Measurements from ENCODE around the gene PLA2G4A. TPM values are rescaled to one million over a fixed set of nuclear protein-coding genes. Genes with fewer than 3 reads are reported as not detected.

Gene PLA2G4A
- total RNA-seq, 6 experiments from 2014 or later = 0.25 to 0.90 (median 0.45) TPM

- no peak overlapping the region for H3K27ac Mint-ChIP-seq
- no peak for TF ChIP-seq CTCF (IDR thresholded peaks at IDR 0.05)
- DNase-seq = no peak
- H3K4me3 Mint-ChIP-seq = no peak overlapping the region
- no peaks in the 10 kb centered on the region for H3K36me3 Mint-ChIP-seq (ENCODE audit: low read depth)
- peaks cover 7% of the 10 kb centered on the region for H3K9me3 Mint-ChIP-seq
- no peaks in the 10 kb centered on the region; the same call in 1 of the 2 replicates for H3K27me3 Mint-ChIP-seq (ENCODE audit: insufficient read depth)
- no peaks in the 10 kb centered on the region for H3K4me1 Mint-ChIP-seq (ENCODE audit: low read depth)
Measured at GRCh38 chr1:187032982-187033692, 204.4 kb downstream of the PLA2G4A start.

- Mint-ChIP-seq H3K4me1 (ENCODE audit: low read depth) (no peaks in the 10 kb centered on the region; the same call in 1 of the 2 replicates), H3K36me3 (ENCODE audit: low read depth) (no peaks in the 10 kb centered on the region), H3K4me3 (no peak overlapping the region), H3K27ac (no peak overlapping the region), H3K27me3 (ENCODE audit: insufficient read depth) (no peaks in the 10 kb centered on the region; the same call in 1 of the 2 replicates), H3K9me3 (peaks cover 4% of the 10 kb centered on the region; the same call in 1 of the 2 replicates)
- TF ChIP-seq CTCF (IDR thresholded peaks at IDR 0.05) = no peak
- no peak for DNase-seq
Measured at GRCh38 chr1:187033693-187034390, 205.1 kb downstream of the PLA2G4A start.

GRCh38 chr1:187034501-187034900 is 205.8 kb downstream of the PLA2G4A start:
- Mint-ChIP-seq H3K27me3 (ENCODE audit: insufficient read depth) (no peaks in the 10 kb centered on the region; the same call in 1 of the 2 replicates), H3K9me3 (no peaks in the 10 kb centered on the region), H3K27ac (no peak overlapping the region), H3K36me3 (ENCODE audit: low read depth) (no peaks in the 10 kb centered on the region), H3K4me3 (no peak overlapping the region), H3K4me1 (ENCODE audit: low read depth) (no peaks in the 10 kb centered on the region; the same call in 1 of the 2 replicates)
- TF ChIP-seq CTCF (IDR thresholded peaks at IDR 0.05) = no peak
- DNase-seq = no peak

GRCh38 chr1:187037973-187038553 is 209.3 kb downstream of the PLA2G4A start:
- H3K4me3 Mint-ChIP-seq = no peak overlapping the region
- H3K27ac Mint-ChIP-seq = no peak overlapping the region
- H3K27me3 Mint-ChIP-seq (ENCODE audit: insufficient read depth) = no peaks in the 10 kb centered on the region
- no peaks in the 10 kb centered on the region; the same call in 1 of the 2 replicates for H3K4me1 Mint-ChIP-seq (ENCODE audit: low read depth)
- TF ChIP-seq CTCF (IDR thresholded peaks at IDR 0.05) = no peak
- H3K36me3 Mint-ChIP-seq (ENCODE audit: low read depth) = no peaks in the 10 kb centered on the region
- no peaks in the 10 kb centered on the region for H3K9me3 Mint-ChIP-seq
- DNase-seq = no peak

Other genes starting within 250 kb of the PLA2G4A start
- 100 to 1,000 TPM in 2 of 6 experiments, 10 to 100 TPM in 4; 59.2 to 176 (median 70.3) TPM for gene PTGS2, start 148.5 kb upstream of the PLA2G4A start, total RNA-seq (2021; fragmentation: NEBNext Ultra II Directional; extraction: Animal tissue kit (Norgen Biotek cat#: 25700))

Data from HFFc6 (cell line).